ENCODE measurements around the gene GPR89A.
"Not testable (repeated sequence)": the region's sequence is repeated elsewhere in the genome, so short reads cannot be mapped to it uniquely, and the experiment has no call there.

The GPR89A gene

GRCh38 chr1:145717833-145718232, 110.0 kb downstream of the GPR89A start:
- DNase-seq (ENCODE audit: low spot score): no peak

GRCh38 chr1:145718465-145718864, 110.7 kb downstream of the GPR89A start:
- DNase-seq (ENCODE audit: low spot score): not testable (repeated sequence)

- peak; percentile 4 for DNase-seq (ENCODE audit: low spot score)
Measured at GRCh38 chr1:145719230-145720079, 111.7 kb downstream of the GPR89A start, which contains the start of gene CD160. TSS of gene CD160 (plus strand) at chr1:145719499. CDS start at chr1:145728328, 8,829 bp downstream.

Data from CD4-positive, alpha-beta T cell treated with Interleukin-15 for 4 hours (primary cell).